OCI-LY1 (cell line): ENCODE results near the gene AADAT.

Experiments used
- CTCF ChIP-seq: fragments of 200-600 bp; sonication (generic), shearing (Covaris generic); IDR thresholded peaks from 2 replicates; pipeline ENCODE4 v1.5.1; 2017; ENCODE audit warnings: mild to moderate bottlenecking, antibody characterized with exemption, low read length, moderate library complexity, mixed read lengths
- EZH2 ChIP-seq: fragments of 200-600 bp; sonication (generic), shearing (Covaris generic); IDR thresholded peaks from 2 replicates; pipeline ENCODE4 v1.8.0; 2017; ENCODE audit warnings: borderline replicate concordance, mixed run types, mild to moderate bottlenecking, antibody characterized with exemption, low read length, moderate library complexity, mixed read lengths

DNA sequence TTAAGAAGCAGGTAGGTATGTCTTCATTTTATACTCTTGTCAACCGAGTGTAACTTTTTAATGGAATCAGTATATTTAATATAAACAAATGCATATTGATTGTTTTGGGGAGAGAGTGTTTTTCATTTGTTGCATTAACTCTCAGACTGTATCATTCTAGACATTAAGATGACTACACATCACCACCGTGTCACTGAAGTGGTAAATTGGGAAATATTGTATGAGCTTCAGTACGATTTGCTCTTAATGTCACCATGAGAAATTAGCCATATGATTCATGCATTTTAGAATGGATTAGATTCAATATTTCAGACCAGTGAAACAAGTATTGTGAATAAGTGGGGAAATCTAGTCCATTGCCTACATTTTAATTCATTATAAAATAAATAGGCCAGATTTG, 53.9 kb downstream of the AADAT start:
- TF ChIP-seq CTCF (no peak), EZH2 (no peak)
